PC-9 (cell line): Measurements from ENCODE around the gene EGLN2. TPM values are rescaled to one million over a fixed set of nuclear protein-coding genes. Genes with fewer than 3 reads are reported as not detected.

Experiments used
- BruUV-seq: library from RNA; stranded (reverse); fragments of 400-500 nt; replicated peaks from 2 replicates; lab custom pipeline; 2021; lab: Mats Ljungman, UMichigan
- CTCF ChIA-PET: fragments of 300-600 bp; sonication (Branson Sonifier 250); formaldehyde crosslinking; loops from one replicate; lab custom pipeline; 2022; ENCODE audit warnings: antibody characterized with exemption; lab: Charles Lee
- POLR2A ChIA-PET: fragments of 300-600 bp; sonication (Branson Sonifier 250); formaldehyde crosslinking; loops from one replicate; lab custom pipeline; 2022; ENCODE audit warnings: antibody characterized with exemption; ENCODE audit not compliant: unreplicated experiment; lab: Charles Lee
- DNase-seq, 2 experiments: peaks; one replicate each; pipeline versions ENCODE4 v3.0.0 to v3.0.0-alpha.2; 2015 to 2022; ENCODE audit warnings: mixed read lengths in 1 of 2
- H2AFZ ChIP-seq: fragments of 200-600 bp; sonication (generic); 2 replicates; pipeline ENCODE4 v1.8.1; 2017; ENCODE audit warnings: antibody characterized with exemption
- H3F3A ChIP-seq: fragments of 200-600 bp; sonication (generic); 2 replicates; pipeline ENCODE4 v1.8.1; 2017; ENCODE audit warnings: antibody characterized with exemption, mild to moderate bottlenecking, low read depth; ENCODE audit not compliant: insufficient read depth
- H3K27ac ChIP-seq: fragments of 200-600 bp; sonication (generic); 2 replicates; pipeline ENCODE4 v1.6.1; 2016; ENCODE audit warnings: mixed run types
- H3K27me3 ChIP-seq: fragments of 200-600 bp; sonication (generic); 2 replicates; pipeline ENCODE4 v1.6.1; 2016; ENCODE audit warnings: low read depth, mixed run types; ENCODE audit not compliant: insufficient read depth
- H3K36me3 ChIP-seq: fragments of 200-600 bp; sonication (generic); 2 replicates; pipeline ENCODE4 v1.6.1; 2016; ENCODE audit warnings: low read depth, mixed run types
- H3K4me1 ChIP-seq: fragments of 200-600 bp; sonication (generic); replicated peaks from 2 replicates; pipeline ENCODE4 v1.6.1; 2016; ENCODE audit warnings: mixed run types; ENCODE audit not compliant: insufficient read depth
- H3K4me2 ChIP-seq: fragments of 200-600 bp; sonication (generic); 2 replicates; pipeline ENCODE4 v1.6.1; 2017; ENCODE audit warnings: mixed run types
- H3K4me3 ChIP-seq: fragments of 200-600 bp; sonication (generic); 2 replicates; pipeline ENCODE4 v1.6.1; 2016; ENCODE audit warnings: mixed run types
- H3K79me2 ChIP-seq: fragments of 200-600 bp; sonication (generic); 2 replicates; pipeline ENCODE4 v1.6.1; 2017; ENCODE audit warnings: low read depth, mixed run types
- H3K9me2 ChIP-seq: fragments of 200-600 bp; sonication (generic); 2 replicates; pipeline ENCODE4 v1.8.1; 2017; ENCODE audit warnings: mild to moderate bottlenecking; ENCODE audit not compliant: insufficient read depth
- H3K9me3 ChIP-seq: fragments of 200-600 bp; sonication (generic); 2 replicates; pipeline ENCODE4 v1.8.1; 2016; ENCODE audit warnings: low read depth; ENCODE audit not compliant: insufficient read depth
- H4K20me1 ChIP-seq: fragments of 200-600 bp; sonication (generic); 2 replicates; pipeline ENCODE4 v1.8.1; 2017; ENCODE audit not compliant: insufficient read depth
- CTCF ChIP-seq: fragments of 200-600 bp; sonication (generic); conservative IDR thresholded peaks from 2 replicates; pipeline ENCODE4 v1.6.1; 2017; ENCODE audit warnings: mixed run types, antibody characterized with exemption, mild to moderate bottlenecking, moderate library complexity
- EZH2 ChIP-seq: fragments of 200-600 bp; sonication (generic); IDR thresholded peaks from 2 replicates; pipeline ENCODE4 v1.8.0; 2017; ENCODE audit warnings: antibody characterized with exemption, low read depth
- intact Hi-C: fragments of 100-400 bp; cut with micrococcal nuclease; formaldehyde crosslinking; loops from one replicate; pipeline ENCODE4 v1.10.0; 2022; ENCODE audit not compliant: unreplicated experiment
- total RNA-seq: library from RNA; stranded (reverse); gene quantifications from 2 replicates; pipeline ENCODE4 v1.2.3, GENCODE V29; 2021

The EGLN2 gene
- total RNA-seq, 1 experiment from 2014 or later: 78.4 TPM

- DNase-seq: peak in 1 of 2 experiments; percentile 28
- peaks cover 49% of the 10 kb centered on the region for H3K79me2 ChIP-seq
- intact Hi-C loops: loop anchor here (1.0 to 2.0 kb wide), 2 partner anchors 49 to 84 kb away; partner anchors contain the start of genes ACTMAP and SNRPA
Observed at GRCh38 chr19:40799558-40800338, 757 bp downstream of the EGLN2 start.

GRCh38 chr19:40800339-40800996 is 1.5 kb downstream of the EGLN2 start:
- no peaks in the 10 kb centered on the region for H3K27me3 ChIP-seq
- peaks cover 51% of the 10 kb centered on the region for H3K79me2 ChIP-seq
- H4K20me1 ChIP-seq: peaks cover 44% of the 10 kb centered on the region
- CTCF ChIA-PET: interaction anchor here (0.7 kb wide), 1 partner anchor 67 kb away, joined by 6 read pairs; no protein-coding TSS in a partner anchor
- POLR2A ChIA-PET: no interaction called here
- no peak for TF ChIP-seq CTCF
- TF ChIP-seq EZH2: no peak
- H3K36me3 ChIP-seq: peaks cover 7% of the 10 kb centered on the region
- H3K4me2 ChIP-seq: peak overlapping the region; percentile 98
- H3K9me2 ChIP-seq: no peaks in the 10 kb centered on the region
- peaks cover 32% of the 10 kb centered on the region for H3K4me1 ChIP-seq
- no peak overlapping the region for H3K27ac ChIP-seq
- intact Hi-C loops: no loop called here
- no peak for DNase-seq
- no TSS peak for BruUV-seq
- H2AFZ ChIP-seq: no peak overlapping the region
- H3K4me3 ChIP-seq: peak overlapping the region; percentile 95
- peaks cover 5% of the 10 kb centered on the region; the same call in 1 of the 2 replicates for H3F3A ChIP-seq
- H3K9me3 ChIP-seq: no peaks in the 10 kb centered on the region

More at GRCh38 chr19:40799558-40800338, 757 bp downstream of the EGLN2 start:
- ChIA-PET CTCF (interaction anchor here (0.7 kb wide), 1 partner anchor 67 kb away, joined by 6 read pairs; no protein-coding TSS in a partner anchor), POLR2A (interaction anchor here (1.2 kb wide), 1 partner anchor 21 kb away, joined by 4 read pairs; no protein-coding TSS in a partner anchor)
- H3K4me2 ChIP-seq: peak overlapping the region; percentile 98
- no peak for TF ChIP-seq EZH2
- TF ChIP-seq CTCF: no peak
- no peaks in the 10 kb centered on the region for H3K9me3 ChIP-seq
- peak overlapping the region; percentile 95 for H3K4me3 ChIP-seq
- H3K4me1 ChIP-seq: peaks cover 32% of the 10 kb centered on the region
- H3K27me3 ChIP-seq: no peaks in the 10 kb centered on the region
- peaks cover 5% of the 10 kb centered on the region; the same call in 1 of the 2 replicates for H3F3A ChIP-seq
- no peaks in the 10 kb centered on the region for H3K9me2 ChIP-seq
- H4K20me1 ChIP-seq: peaks cover 40% of the 10 kb centered on the region
- BruUV-seq: no TSS peak
- H3K27ac ChIP-seq: no peak overlapping the region
- H2AFZ ChIP-seq: 0 out of 2 replicates have a peak overlapping the region, but pooled peaks have one; percentile 52
- H3K36me3 ChIP-seq: peaks cover 3% of the 10 kb centered on the region; the same call in 1 of the 2 replicates

- no TSS peak for BruUV-seq
- peaks cover 44% of the 10 kb centered on the region for H4K20me1 ChIP-seq
- intact Hi-C loops: no loop called here
- H3K79me2 ChIP-seq: peaks cover 51% of the 10 kb centered on the region
- no peak overlapping the region for H3K27ac ChIP-seq
- H3K4me1 ChIP-seq: peaks cover 32% of the 10 kb centered on the region
- TF ChIP-seq EZH2: no peak
- no peak overlapping the region for H2AFZ ChIP-seq
- H3K9me3 ChIP-seq: no peaks in the 10 kb centered on the region
- no peaks in the 10 kb centered on the region for H3K9me2 ChIP-seq
- H3K27me3 ChIP-seq: no peaks in the 10 kb centered on the region
- H3F3A ChIP-seq: peaks cover 5% of the 10 kb centered on the region; the same call in 1 of the 2 replicates
- no peak for DNase-seq
- H3K4me2 ChIP-seq: no peak overlapping the region
- CTCF ChIA-PET: interaction anchor here (0.6 kb wide), 1 partner anchor 19 kb away, joined by 4 read pairs; no protein-coding TSS in a partner anchor
- POLR2A ChIA-PET: no interaction called here
- no peak overlapping the region for H3K4me3 ChIP-seq
- peaks cover 7% of the 10 kb centered on the region for H3K36me3 ChIP-seq
Observed at GRCh38 chr19:40800997-40801377, 2.0 kb downstream of the EGLN2 start.
